Upper lobe of right lung (tissue), 1 donor: Measurements from ENCODE around the gene BTBD19. TPM values are rescaled to one million over a fixed set of nuclear protein-coding genes. Genes with fewer than 3 reads are reported as not detected.

ENCODE experiments used
- ATAC-seq: fragments of 200-7000 bp; cut with Tn5 transposase; one replicate; pipeline ENCODE4 v1.9.1; 2020; ENCODE audit warnings: mild to moderate bottlenecking, moderate library complexity
- DNase-seq: peaks from one replicate; pipeline ENCODE4 v3.0.0-alpha.2; 2020
- H3K27ac ChIP-seq: fragments of 200-600 bp; one replicate; pipeline ENCODE4 v1.8.0; 2022
- H3K27me3 ChIP-seq: fragments of 200-600 bp; one replicate; pipeline ENCODE4 v1.8.0; 2022; ENCODE audit warnings: mild to moderate bottlenecking
- H3K36me3 ChIP-seq: fragments of 200-600 bp; one replicate; pipeline ENCODE4 v1.8.0; 2022
- H3K4me1 ChIP-seq: fragments of 200-600 bp; one replicate; pipeline ENCODE4 v1.8.0; 2022
- H3K4me3 ChIP-seq: fragments of 200-600 bp; one replicate; pipeline ENCODE4 v1.8.0; 2022; ENCODE audit warnings: mild to moderate bottlenecking
- H3K9me3 ChIP-seq: fragments of 200-600 bp; one replicate; pipeline ENCODE4 v1.8.0; 2022
- CTCF ChIP-seq: fragments of 200-600 bp; IDR thresholded peaks from one replicate; pipeline ENCODE4 v1.8.0; 2022; ENCODE audit warnings: antibody characterized with exemption
- intact Hi-C: fragments of 100-400 bp; cut with DNase I; formaldehyde crosslinking; loops from one replicate; pipeline ENCODE4 v1.11.0; 2022
- total RNA-seq: library from RNA; stranded (reverse); fragmentation: NEBNext Ultra II Directional; extraction: Animal tissue kit (Norgen Biotek cat#: 25700); gene quantifications from one replicate; pipeline ENCODE4 v1.2.1, GENCODE V29; 2021
- donor health status: DM: no; HTN: yes; CAD: no; lungs with severe emphysema.

The BTBD19 gene
- total RNA-seq, 1 donor from 2014 or later: 9.2 TPM

GRCh38 chr1:44862829-44863401 is 54.6 kb downstream of the BTBD19 start:
- Histone ChIP-seq H3K27me3 (no peaks in the 10 kb centered on the region), H3K4me1 (peaks cover 3% of the 10 kb centered on the region), H3K4me3 (no peak overlapping the region), H3K9me3 (no peaks in the 10 kb centered on the region), H3K36me3 (no peaks in the 10 kb centered on the region), H3K27ac (no peak overlapping the region)
- DNase-seq (no peak), ATAC-seq (no peak)
- intact Hi-C loops: no loop called here
- TF ChIP-seq CTCF: no peak

Other genes with a start within 250 kb of the BTBD19 start
- gene TMEM53, start 134.0 kb upstream of the BTBD19 start, total RNA-seq: 13.9 TPM
- 5.9 TPM for gene ARMH1, start 133.8 kb upstream of the BTBD19 start, total RNA-seq
- not detected for gene RNU5D-1, start 77.4 kb upstream of the BTBD19 start, total RNA-seq
- 0.93 TPM for gene KIF2C, start 68.7 kb upstream of the BTBD19 start, total RNA-seq
- gene RPS8, start 33.0 kb upstream of the BTBD19 start, total RNA-seq: 1,338 TPM
- gene BEST4, start 20.4 kb upstream of the BTBD19 start, total RNA-seq: not detected
- gene PLK3, start 8.1 kb upstream of the BTBD19 start, total RNA-seq: 38.8 TPM
- not detected for gene DYNLT4, start 1.2 kb upstream of the BTBD19 start, total RNA-seq
- gene PTCH2, start 34.7 kb downstream of the BTBD19 start, total RNA-seq: 0.64 TPM
- gene EIF2B3, start 178.1 kb downstream of the BTBD19 start, total RNA-seq: 22.6 TPM
- gene HECTD3, start 202.8 kb downstream of the BTBD19 start, total RNA-seq: 43.6 TPM
- 51.4 TPM for gene UROD, start 203.7 kb downstream of the BTBD19 start, total RNA-seq